ENCODE measurements around the gene VCL.

DNA sequence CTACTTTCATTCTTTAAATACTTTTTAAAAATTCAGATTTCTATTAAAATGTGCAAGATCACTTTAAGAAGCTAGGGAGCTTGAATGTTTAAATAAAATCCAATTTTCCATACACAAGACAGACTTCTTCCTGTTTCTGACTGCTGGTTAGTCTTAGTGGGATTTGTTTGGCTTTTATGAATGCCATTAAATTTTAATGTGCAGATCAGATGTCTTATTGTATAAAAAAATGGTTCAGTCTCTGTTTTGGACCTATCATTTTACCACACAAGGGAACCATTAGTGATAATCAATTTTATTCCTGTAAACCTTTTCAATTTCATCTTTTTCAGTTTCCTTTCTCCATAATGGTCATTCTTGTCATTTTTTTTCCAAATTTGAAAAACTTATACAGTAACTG lies 63.2 kb downstream of the VCL start:
- no peak for TF ChIP-seq POLR2A (IDR thresholded peaks at IDR 0.05; ENCODE audit: low read length)
- TF ChIP-seq GATA1 (IDR thresholded peaks at IDR 0.05; ENCODE audit: low read depth, low read length): no peak
